Panc1 (cell line): ENCODE measurements around the gene RAB6B.

Source experiments
- CTCF ChIP-seq: fragments of 450-650 bp; IDR thresholded peaks from 2 replicates; pipeline ENCODE4 v1.5.1; 2017; ENCODE audit warnings: mild to moderate bottlenecking
- SIN3A ChIP-seq: IDR thresholded peaks from 2 replicates; pipeline ENCODE4 v1.6.1; 2012; ENCODE audit warnings: low read depth, mild to moderate bottlenecking, low read length, moderate library complexity, borderline replicate concordance; ENCODE audit not compliant: insufficient read depth

DNA sequence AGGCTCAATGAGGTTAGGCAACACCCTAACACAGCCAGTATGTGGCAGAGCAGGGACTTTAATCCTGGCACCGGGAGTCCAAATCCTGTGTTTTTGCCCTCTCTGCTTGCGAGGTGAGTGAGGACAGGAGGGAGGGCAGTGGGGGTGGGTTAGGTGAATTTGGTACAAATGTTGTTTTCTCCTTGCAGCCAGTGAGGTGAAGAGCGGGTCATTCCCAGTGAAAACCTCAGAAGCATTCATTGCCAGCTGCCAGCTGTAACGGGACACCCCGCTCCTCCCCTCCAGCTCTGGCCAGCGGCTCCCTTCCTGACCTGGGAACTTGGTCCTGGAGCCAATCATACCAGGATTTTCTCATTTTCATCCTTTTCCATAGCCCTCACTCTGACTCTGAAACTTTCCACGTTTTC lies 45.7 kb upstream of the RAB6B start:
- TF ChIP-seq CTCF (no peak), SIN3A (no peak)
